DMS53 treated with DMSO at 0.1 percent for 48 hours (cell line): Measurements from ENCODE around the gene TSHZ2.
"Not testable (repeated sequence)": the region's sequence is repeated elsewhere in the genome, so short reads cannot be mapped to it uniquely, and the experiment has no call there.

Experiments used
- DNase-seq: peaks from one replicate; lab custom pipeline; 2025; ENCODE audit not compliant: unreplicated experiment; lab: John Stamatoyannopoulos, UW

Gene TSHZ2

DNA sequence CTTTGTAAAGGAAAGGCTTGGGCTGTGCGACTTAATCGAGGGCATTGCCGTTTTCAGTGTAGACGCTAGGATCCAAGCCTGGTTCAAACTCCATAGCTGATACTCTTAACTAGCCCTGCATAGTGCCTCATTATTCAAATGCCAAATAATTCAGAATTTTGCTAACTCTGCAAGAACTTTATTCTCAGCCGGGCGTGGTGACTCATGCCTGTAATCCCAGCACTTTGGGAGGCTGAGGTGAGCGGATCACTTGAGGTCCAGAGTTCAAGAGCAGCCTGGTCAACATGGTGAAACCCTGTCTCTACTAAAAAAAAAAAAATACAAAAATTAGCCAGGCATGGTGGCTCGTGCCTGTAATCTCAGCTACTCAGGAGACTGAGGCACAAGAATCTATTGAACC lies 394.8 kb downstream of the TSHZ2 start:
- not testable (repeated sequence) for DNase-seq

- no peak for DNase-seq
These were observed 397.7 kb downstream of the TSHZ2 start for GRCh38 chr20:53369871-53370270.

DNA sequence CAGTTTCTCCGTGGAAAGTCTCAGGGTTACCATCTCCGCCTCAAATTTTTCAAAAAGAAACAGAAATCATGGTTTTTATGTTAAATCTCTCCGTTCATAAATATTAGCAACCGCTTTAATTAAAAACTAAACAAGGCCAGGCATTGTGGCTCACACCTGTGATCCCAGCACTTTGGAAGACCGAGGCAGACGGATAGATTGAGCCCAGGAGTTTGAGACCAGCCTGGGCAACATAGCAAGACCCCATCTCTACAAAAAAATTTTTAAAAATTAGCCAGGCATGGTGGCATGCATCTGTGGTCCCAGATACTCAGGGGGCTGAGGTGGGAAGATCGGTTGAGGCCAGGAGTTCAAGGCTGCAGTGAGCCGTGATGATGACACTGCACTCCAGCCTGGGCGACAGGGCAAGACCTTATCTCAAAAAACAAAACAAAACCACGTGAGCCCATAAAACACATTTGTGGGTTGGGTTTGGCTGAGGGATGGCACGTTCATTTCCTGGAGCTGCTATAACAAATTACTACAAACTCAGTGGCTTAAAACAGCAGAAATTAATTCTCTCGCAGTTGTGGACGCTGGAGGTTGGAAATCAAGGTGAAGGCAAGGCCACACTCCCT lies 398.3 kb downstream of the TSHZ2 start:
- DNase-seq = no peak

DNA sequence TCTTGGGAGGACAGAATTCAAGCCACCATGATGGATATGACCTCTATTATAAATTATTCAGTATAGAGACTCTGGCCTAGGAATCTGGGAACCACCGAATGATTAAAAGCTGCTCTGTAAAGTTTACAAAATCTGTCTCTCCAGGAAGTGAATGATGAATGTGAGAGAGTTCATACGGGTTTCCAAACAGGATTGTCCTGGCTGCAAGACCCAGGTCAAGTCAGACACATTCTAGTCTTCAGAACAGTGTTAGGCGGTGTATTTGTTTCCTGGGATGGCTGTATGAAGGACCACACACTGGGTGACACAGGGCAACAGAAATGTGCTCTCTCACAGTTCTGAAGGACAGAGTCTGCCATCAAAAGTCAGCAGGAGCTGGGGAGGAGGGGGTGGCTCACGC lies 399.1 kb downstream of the TSHZ2 start:
- DNase-seq = no peak

DNA sequence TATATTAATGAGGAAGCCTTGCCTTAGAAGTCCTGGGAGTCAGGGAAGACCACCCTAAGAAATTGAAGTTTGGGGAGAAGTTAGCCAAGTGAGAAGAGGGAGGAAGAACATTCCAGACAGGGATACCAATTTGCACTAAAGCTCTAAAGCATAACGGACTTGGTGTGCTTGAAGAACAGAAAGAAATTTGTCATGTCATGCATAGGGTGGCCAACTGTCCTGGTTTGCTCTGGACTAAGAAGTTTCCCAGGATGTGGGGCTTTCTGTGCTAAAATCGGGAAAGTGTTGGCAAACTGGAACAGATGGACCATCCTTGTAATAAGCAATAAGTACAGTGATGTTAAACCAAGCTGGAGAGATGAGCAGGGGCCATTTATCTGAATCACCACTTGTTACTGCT lies 403.9 kb downstream of the TSHZ2 start:
- no peak for DNase-seq

DNA sequence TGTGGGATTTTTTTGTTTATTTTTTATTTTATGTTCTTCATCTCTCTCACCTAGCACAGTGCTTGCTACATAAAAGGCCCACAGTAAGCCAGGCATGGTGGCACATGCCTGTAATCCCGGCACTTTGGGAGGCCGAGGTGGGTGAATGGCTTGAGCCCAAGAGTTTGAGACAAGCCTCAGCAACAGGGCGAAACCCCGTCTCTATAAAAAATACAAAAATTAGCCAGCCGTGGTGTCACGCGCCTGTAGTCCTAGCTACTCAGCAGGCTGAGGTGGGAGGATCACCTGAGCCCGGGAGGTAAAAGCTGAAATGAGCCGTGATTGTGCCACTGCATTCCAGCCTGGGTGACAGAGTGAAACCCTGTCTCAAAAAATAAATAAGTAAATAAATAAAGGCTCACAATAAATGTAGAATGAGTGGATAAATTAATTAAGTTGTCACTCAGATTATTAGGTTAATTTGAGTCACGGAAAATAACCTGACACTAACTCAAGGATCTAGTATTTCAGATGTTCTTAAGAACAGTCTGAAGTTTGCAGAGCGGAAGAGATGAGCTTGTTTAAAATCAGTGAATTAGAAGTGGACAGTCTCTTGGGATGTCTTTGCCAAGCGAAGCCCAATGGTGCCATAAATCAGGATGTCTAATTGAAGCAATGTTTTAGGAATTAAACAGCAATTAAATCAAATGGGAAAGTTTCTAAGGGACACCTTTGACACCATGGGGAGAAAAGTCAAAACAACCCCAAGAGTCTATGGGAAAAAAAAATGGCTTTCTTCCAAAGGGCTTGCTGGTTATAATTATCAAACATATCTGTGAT lies 407.1 kb downstream of the TSHZ2 start:
- no peak for DNase-seq

- no peak for DNase-seq
These were observed 407.6 kb downstream of the TSHZ2 start for GRCh38 chr20:53379833-53380120.

GRCh38 chr20:53381568-53382262 lies 409.6 kb downstream of the TSHZ2 start:
- DNase-seq = no peak

GRCh38 chr20:53382263-53382844 lies 410.2 kb downstream of the TSHZ2 start:
- DNase-seq = no peak

DNA sequence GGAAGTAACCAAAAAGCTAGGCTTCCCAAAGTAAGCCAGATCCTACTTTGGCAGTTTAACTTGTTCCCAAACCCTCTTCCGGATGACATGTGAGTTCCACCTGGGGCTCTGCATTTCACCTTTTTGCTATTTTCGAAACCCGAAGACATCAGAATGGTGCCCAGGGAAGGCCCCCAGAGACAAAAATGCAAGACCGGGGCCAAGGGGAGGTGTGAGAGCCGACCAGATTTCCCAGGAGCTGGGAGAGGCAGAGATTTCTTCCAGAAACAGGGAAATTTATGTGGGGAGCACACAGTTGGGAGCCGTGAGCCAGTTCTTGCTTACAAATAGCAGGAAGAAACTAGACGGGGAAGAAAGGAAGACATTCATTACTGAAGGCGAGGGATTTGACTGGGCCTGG lies 411.8 kb downstream of the TSHZ2 start:
- DNase-seq = no peak

- no peak for DNase-seq
These were observed 412.2 kb downstream of the TSHZ2 start for GRCh38 chr20:53384392-53384791.

- DNase-seq = no peak
These were observed 414.0 kb downstream of the TSHZ2 start for GRCh38 chr20:53385941-53386767.

DNA sequence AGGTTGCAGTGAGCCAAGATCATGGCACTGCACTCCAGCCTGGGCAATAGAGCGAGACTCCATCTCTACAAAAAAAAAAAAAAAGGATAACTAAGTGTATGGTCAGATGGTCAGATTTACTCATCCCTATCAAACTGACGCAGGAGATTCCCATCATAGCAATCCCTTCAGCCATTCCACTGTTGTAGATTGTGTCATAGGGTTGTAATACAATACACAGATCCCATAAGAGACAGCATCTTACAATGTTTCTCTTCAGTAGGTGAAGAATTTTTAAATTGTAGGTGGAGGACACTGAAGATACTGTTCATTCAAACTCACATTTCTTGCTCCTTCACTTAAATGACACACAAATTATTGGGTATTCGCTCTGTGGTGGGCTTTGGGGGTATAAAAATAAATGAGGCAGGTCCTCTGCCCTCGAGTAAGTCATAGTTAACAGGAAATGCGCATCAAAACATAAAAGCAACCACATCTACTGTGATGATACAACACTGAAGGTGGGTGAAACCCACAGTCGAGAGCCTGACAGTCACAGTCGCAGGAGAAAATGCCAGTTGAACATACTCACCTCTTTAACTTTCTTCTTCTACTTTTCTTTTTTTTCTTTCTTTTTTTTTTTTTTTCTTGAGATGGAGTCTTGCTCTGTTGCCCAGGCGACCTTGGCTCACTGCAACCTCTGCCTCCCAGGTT lies 416.0 kb downstream of the TSHZ2 start:
- no peak for DNase-seq

GRCh38 chr20:53389516-53390300 lies 417.6 kb downstream of the TSHZ2 start:
- no peak for DNase-seq

DNA sequence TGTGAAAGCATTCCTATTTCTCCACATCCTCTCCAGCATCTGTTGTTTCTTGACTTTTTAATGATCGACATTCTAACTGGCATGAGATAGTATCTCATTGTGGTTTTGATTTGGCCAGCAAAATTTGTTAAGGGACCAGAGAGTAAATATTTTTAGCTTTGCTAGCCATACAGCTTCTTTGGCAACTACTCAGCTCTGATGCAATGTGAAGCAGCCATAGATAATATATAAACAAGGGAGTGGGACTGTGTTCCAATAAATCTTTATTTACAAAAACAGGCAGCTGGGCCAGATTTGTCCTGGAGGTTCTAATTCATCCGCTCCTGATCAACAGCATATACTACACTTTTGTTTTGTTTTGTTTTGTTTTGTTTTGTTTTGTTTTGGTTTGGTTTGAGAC lies 418.6 kb downstream of the TSHZ2 start:
- no peak for DNase-seq

- no peak for DNase-seq
These were observed 422.3 kb downstream of the TSHZ2 start for GRCh38 chr20:53394433-53394832.

- DNase-seq = no peak
These were observed 423.2 kb downstream of the TSHZ2 start for GRCh38 chr20:53395188-53395923.

- no peak for DNase-seq
These were observed 426.9 kb downstream of the TSHZ2 start for GRCh38 chr20:53399083-53399482.
